CD14-positive monocyte (primary cell): Measurements from ENCODE around the gene NBPF3. TPM values are rescaled to one million over a fixed set of nuclear protein-coding genes. Genes with fewer than 3 reads are reported as not detected.

ENCODE experiments used
- DNase-seq, 3 donors: peaks; one replicate each; pipeline ENCODE4 v3.0.0-alpha.2; 2011 to 2022
- H2AFZ ChIP-seq: 2 replicates; pipeline ENCODE4 v1.6.0; 2012; ENCODE audit warnings: mild to moderate bottlenecking, low read depth, low read length, inconsistent platforms; ENCODE audit not compliant: insufficient read depth, poor library complexity, severe bottlenecking
- H3K27ac ChIP-seq, 2 donors: 1 replicate in 1 of 2; 2 replicates in 1 of 2; pipeline ENCODE4 v1.5.1; 2012 to 2013; ENCODE audit warnings: low read length in 2 of 2, control low read depth in 1 of 2, inconsistent platforms in 1 of 2, low read depth in 1 of 2, mild to moderate bottlenecking in 1 of 2
- H3K27me3 ChIP-seq, 2 donors: one replicate each; pipeline versions ENCODE4 v1.6.0 to v1.6.1; 2011 to 2013; ENCODE audit warnings: low read length in 2 of 2; ENCODE audit not compliant: control insufficient read depth in 2 of 2, insufficient read depth in 2 of 2
- H3K36me3 ChIP-seq, 2 donors: replicated peaks in 1 of 2; 1 replicate in 1 of 2; 2 replicates in 1 of 2; pipeline versions ENCODE4 v1.5.1 to v1.6.1; 2012 to 2013; ENCODE audit warnings: low read length in 2 of 2, control low read depth in 1 of 2, inconsistent platforms in 1 of 2, mild to moderate bottlenecking in 1 of 2; ENCODE audit not compliant: insufficient read depth in 2 of 2, control insufficient read depth in 1 of 2
- H3K4me1 ChIP-seq, 2 donors: 1 replicate in 1 of 2; 2 replicates in 1 of 2; pipeline versions ENCODE4 v1.5.1 to v1.6.1; 2012 to 2013; ENCODE audit warnings: low read length in 2 of 2, control low read depth in 1 of 2, inconsistent platforms in 1 of 2, mild to moderate bottlenecking in 1 of 2, moderate library complexity in 1 of 2; ENCODE audit not compliant: insufficient read depth in 2 of 2, control insufficient read depth in 1 of 2
- H3K4me2 ChIP-seq: replicated peaks from 2 replicates; pipeline ENCODE3; 2012; ENCODE audit warnings: low read length, moderate library complexity, mild to moderate bottlenecking; ENCODE audit not compliant: poor library complexity, severe bottlenecking; ENCODE audit errors: extremely low read depth
- H3K4me3 ChIP-seq, 3 experiments: fragments of 200-600 bp in 1 of 3; sonication (generic) in 1 of 3; replicated peaks in 1 of 3; 1 replicate in 2 of 3; 2 replicates in 1 of 3; pipeline ENCODE4 v1.5.1; 2011 to 2013; ENCODE audit warnings: low read length in 3 of 3, mild to moderate bottlenecking in 3 of 3, control low read depth in 2 of 3, low read depth in 2 of 3, inconsistent platforms in 1 of 3, moderate library complexity in 1 of 3
- H3K79me2 ChIP-seq: 2 replicates; pipeline ENCODE4 v1.6.0; 2012; ENCODE audit warnings: mild to moderate bottlenecking, control low read depth, inconsistent platforms, low read length, moderate library complexity; ENCODE audit not compliant: insufficient read depth
- H3K9ac ChIP-seq: 2 replicates; pipeline ENCODE4 v1.6.0; 2017; ENCODE audit warnings: low read length, mild to moderate bottlenecking; ENCODE audit not compliant: insufficient read depth, poor library complexity, severe bottlenecking
- H3K9me3 ChIP-seq, 2 donors: replicated peaks in 1 of 2; 1 replicate in 1 of 2; 2 replicates in 1 of 2; pipeline versions ENCODE4 v1.5.1 to v1.6.1; 2012 to 2013; ENCODE audit warnings: low read length in 2 of 2, control low read depth in 1 of 2; ENCODE audit not compliant: control insufficient read depth in 1 of 2, insufficient read depth in 1 of 2
- H4K20me1 ChIP-seq: 2 replicates; pipeline ENCODE4 v1.6.0; 2012; ENCODE audit warnings: mild to moderate bottlenecking, low read length, control low read depth, moderate library complexity; ENCODE audit not compliant: insufficient read depth
- H3K27ac Mint-ChIP-seq, 7 donors: one replicate each; pipeline ENCODE4 v1.8.0; 2020; ENCODE audit warnings: mild to moderate bottlenecking in 7 of 7, mixed read lengths in 7 of 7, moderate library complexity in 6 of 7, inconsistent platforms in 2 of 7
- H3K27me3 Mint-ChIP-seq, 3 donors: one replicate each; pipeline ENCODE4 v1.8.0; 2021 to 2022; ENCODE audit warnings: low read depth in 3 of 3, mild to moderate bottlenecking in 3 of 3, mixed read lengths in 3 of 3, moderate library complexity in 3 of 3, inconsistent platforms in 1 of 3
- H3K36me3 Mint-ChIP-seq, 2 donors: one replicate each; pipeline ENCODE4 v1.8.0; 2020; ENCODE audit warnings: mixed read lengths in 2 of 2, inconsistent platforms in 1 of 2, mild to moderate bottlenecking in 1 of 2
- H3K4me1 Mint-ChIP-seq: one replicate; pipeline ENCODE4 v1.8.0; 2020; ENCODE audit warnings: mild to moderate bottlenecking, mixed read lengths
- H3K4me3 Mint-ChIP-seq, 2 donors: one replicate each; pipeline ENCODE4 v1.8.0; 2020; ENCODE audit warnings: mild to moderate bottlenecking in 2 of 2, mixed read lengths in 2 of 2, moderate library complexity in 1 of 2
- H3K9me3 Mint-ChIP-seq, 7 donors: one replicate each; pipeline ENCODE4 v1.8.0; 2020 to 2022; ENCODE audit warnings: mixed read lengths in 7 of 7, mild to moderate bottlenecking in 6 of 7, moderate library complexity in 6 of 7, inconsistent platforms in 2 of 7
- WGBS: methylation state at CpG from one replicate; pipeline ENCODE4 v1.1.5; 2013; ENCODE audit warnings: missing lambda C conversion rate; ENCODE audit not compliant: insufficient coverage; 5-methylcytosine and 5-hydroxymethylcytosine counted together
- intact Hi-C, 2 donors: fragments of 100-400 bp; cut with micrococcal nuclease; formaldehyde crosslinking; loops; one replicate each; pipeline versions ENCODE4 v1.15.0 to v1.15.1; 2023
- polyA plus RNA-seq, 3 donors: library from polyadenylated mRNA; depleted of rRNA in 1 of 3; unstranded in 2 of 3; stranded (reverse) in 1 of 3; fragments of 300-500 nt in 2 of 3; fragments of >200 nt in 1 of 3; fragmentation: Illumina TruSeq in 2 of 3; gene quantifications; 1 replicate in 2 of 3; 2 replicates in 1 of 3; pipeline ENCODE4 v1.2.3, GENCODE V29; 2012 to 2021
- TF ChIP-seq, protein P1 (sequence below): fragments of 200-600 bp; IDR thresholded peaks from one replicate; pipeline ENCODE4 v1.8.0; 2022; ENCODE audit warnings: antibody characterized with exemption, mild to moderate bottlenecking

Gene NBPF3
- polyA plus RNA-seq, 3 donors = 1.2 to 1.5 TPM; not detected in 1

DNA sequence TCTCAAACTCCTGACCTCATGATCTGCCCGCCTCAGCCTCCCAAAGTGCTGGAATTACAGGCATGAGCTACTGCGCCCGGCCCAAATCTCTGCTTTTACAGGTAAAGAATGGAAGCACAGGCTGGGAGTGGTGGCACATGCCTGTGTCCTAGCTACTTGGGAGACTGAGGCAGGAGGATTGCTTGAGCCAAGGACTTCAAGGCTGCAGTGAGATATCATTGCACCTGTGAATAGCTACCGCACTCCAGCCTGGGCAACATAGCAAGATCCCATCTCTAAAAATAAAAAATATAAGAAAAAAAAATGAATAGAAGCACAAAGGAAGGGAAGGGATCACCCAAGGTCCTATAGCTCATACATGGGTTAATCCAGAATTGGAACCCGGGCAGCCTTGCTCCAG is 84.3 kb downstream of the NBPF3 start:
- Histone ChIP-seq H3K9ac (no peak overlapping the region), H2AFZ (no peak overlapping the region), H3K27me3 (peaks cover 0 to 14% of the 10 kb centered on the region in 2 donors), H3K4me2 (no peak overlapping the region), H4K20me1 (no peaks in the 10 kb centered on the region), H3K4me1 (peaks cover 8 to 11% of the 10 kb centered on the region in 2 donors), H3K36me3 (no peaks in the 10 kb centered on the region), H3K27ac (no peak overlapping the region), H3K79me2 (no peaks in the 10 kb centered on the region), H3K9me3 (no peaks in the 10 kb centered on the region), H3K4me3 (no peak overlapping the region)
- intact Hi-C loops = no loop called here
- Mint-ChIP-seq H3K9me3 (peaks cover 0 to 3% (median 0%) of the 10 kb centered on the region in 7 donors), H3K36me3 (no peaks in the 10 kb centered on the region), H3K4me3 (peak overlapping the region in 1 of 2 donors; percentile 68), H3K27me3 (peaks cover 16 to 68% (median 41%) of the 10 kb centered on the region in 3 donors), H3K27ac (no peak overlapping the region), H3K4me1 (peaks cover 10% of the 10 kb centered on the region)
- no peak for DNase-seq
- 70% methylated on average over 4 of the region's 5 CpGs for WGBS
- TF ChIP-seq, protein P1, sequence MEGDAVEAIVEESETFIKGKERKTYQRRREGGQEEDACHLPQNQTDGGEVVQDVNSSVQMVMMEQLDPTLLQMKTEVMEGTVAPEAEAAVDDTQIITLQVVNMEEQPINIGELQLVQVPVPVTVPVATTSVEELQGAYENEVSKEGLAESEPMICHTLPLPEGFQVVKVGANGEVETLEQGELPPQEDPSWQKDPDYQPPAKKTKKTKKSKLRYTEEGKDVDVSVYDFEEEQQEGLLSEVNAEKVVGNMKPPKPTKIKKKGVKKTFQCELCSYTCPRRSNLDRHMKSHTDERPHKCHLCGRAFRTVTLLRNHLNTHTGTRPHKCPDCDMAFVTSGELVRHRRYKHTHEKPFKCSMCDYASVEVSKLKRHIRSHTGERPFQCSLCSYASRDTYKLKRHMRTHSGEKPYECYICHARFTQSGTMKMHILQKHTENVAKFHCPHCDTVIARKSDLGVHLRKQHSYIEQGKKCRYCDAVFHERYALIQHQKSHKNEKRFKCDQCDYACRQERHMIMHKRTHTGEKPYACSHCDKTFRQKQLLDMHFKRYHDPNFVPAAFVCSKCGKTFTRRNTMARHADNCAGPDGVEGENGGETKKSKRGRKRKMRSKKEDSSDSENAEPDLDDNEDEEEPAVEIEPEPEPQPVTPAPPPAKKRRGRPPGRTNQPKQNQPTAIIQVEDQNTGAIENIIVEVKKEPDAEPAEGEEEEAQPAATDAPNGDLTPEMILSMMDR = no peak

DNA sequence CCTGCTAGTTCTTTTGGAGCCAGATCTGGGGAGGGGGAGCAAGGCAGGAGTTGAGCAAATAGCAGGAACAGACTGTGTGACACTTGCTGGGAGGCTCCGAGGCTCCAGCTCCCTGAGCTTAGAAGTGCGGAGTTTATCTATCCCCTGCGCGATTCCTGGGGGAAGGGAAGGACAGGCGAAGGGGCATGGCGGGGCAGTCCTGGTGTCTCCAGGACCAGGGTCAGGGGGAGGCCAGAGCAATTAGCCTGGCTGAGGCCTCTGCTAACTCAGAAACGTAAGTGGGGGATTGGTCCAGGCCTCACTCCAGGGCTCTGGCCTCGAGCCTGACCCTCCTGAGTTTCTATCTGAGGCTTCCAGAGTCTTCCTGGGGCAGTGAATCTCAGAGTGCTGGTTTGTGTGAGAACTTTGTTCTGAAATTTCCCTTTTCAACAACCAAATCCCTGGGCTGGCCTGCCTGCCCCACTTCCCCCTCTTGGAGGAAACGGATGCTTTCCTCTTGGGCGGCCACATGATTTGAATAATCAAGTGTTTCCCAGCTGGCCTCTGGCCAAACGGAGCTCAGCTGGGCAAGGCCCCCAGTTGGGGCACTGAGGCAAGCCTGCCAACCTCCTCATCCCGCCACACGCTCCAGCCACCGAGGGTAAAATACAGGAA is 84.9 kb downstream of the NBPF3 start:
- TF ChIP-seq, protein P1 = no peak
- H3K9ac ChIP-seq = no peak overlapping the region
- H3K27ac Mint-ChIP-seq = peak overlapping the region in 1 of 7 donors; percentile 47

More for the DNA sequence above, 84.9 kb downstream of the NBPF3 start:
- peaks cover 8 to 11% of the 10 kb centered on the region in 2 donors for H3K4me1 ChIP-seq
- H3K4me3 ChIP-seq = no peak overlapping the region
- peak overlapping the region in 1 of 2 donors; percentile 68 for H3K4me3 Mint-ChIP-seq
- H3K27ac ChIP-seq = no peak overlapping the region
- H3K36me3 ChIP-seq = no peaks in the 10 kb centered on the region
- no peaks in the 10 kb centered on the region for H3K9me3 ChIP-seq
- no peaks in the 10 kb centered on the region for H4K20me1 ChIP-seq
- H3K4me1 Mint-ChIP-seq = peaks cover 10% of the 10 kb centered on the region
- H3K79me2 ChIP-seq = no peaks in the 10 kb centered on the region
- no peak overlapping the region for H2AFZ ChIP-seq
- H3K27me3 Mint-ChIP-seq = peaks cover 21 to 69% (median 47%) of the 10 kb centered on the region in 3 donors
- H3K36me3 Mint-ChIP-seq = no peaks in the 10 kb centered on the region
- peak in 2 of 3 donors; percentile 3 to 23 for DNase-seq
- H3K27me3 ChIP-seq = peaks cover 0 to 14% of the 10 kb centered on the region in 2 donors
- peaks cover 0 to 3% (median 0%) of the 10 kb centered on the region in 7 donors for H3K9me3 Mint-ChIP-seq
- H3K4me2 ChIP-seq = peak overlapping the region; percentile 36
- intact Hi-C loops = no loop called here
- 13% methylated on average over 14 of the region's 14 CpGs for WGBS
